GM12878 (cell line): ENCODE data around the gene WHAMM. TPM values are rescaled to one million over a fixed set of nuclear protein-coding genes. Genes with fewer than 3 reads are reported as not detected.

Experiments used
- ATAC-seq: fragments of 200-7000 bp; cut with Tn5 transposase; 3 replicates; pipeline ENCODE4 v1.9.1; 2020; ENCODE audit warnings: mild to moderate bottlenecking, moderate library complexity
- BruUV-seq: library from RNA; stranded (reverse); fragments of 400-500 nt; replicated peaks from 2 replicates; lab custom pipeline; 2021; lab: Mats Ljungman, UMichigan
- CTCF ChIA-PET: fragments of 300-600 bp; sonication (Branson Sonifier 250); formaldehyde crosslinking; extraction: SDS; loops from one replicate; lab custom pipeline; 2021; ENCODE audit warnings: inconsistent platforms; lab: Yijun Ruan, JAX
- POLR2A ChIA-PET: fragments of 350-600 bp; formaldehyde crosslinking; extraction: SDS; loops from one replicate; lab custom pipeline; 2021; ENCODE audit warnings: inconsistent platforms; lab: Charles Lee
- RAD21 ChIA-PET: fragments of 300-600 bp; sonication (Branson Sonifier 250); formaldehyde crosslinking; loops from one replicate; lab custom pipeline; 2023; ENCODE audit warnings: antibody characterized with exemption; ENCODE audit not compliant: unreplicated experiment; lab: Charles Lee
- SMC1A ChIA-PET: fragments of 300-600 bp; sonication (Branson Sonifier 250); formaldehyde crosslinking; loops from one replicate; lab custom pipeline; 2023; ENCODE audit not compliant: unreplicated experiment, uncharacterized antibody; lab: Charles Lee
- DNase-seq: peaks from one replicate; pipeline ENCODE4 v3.0.0-alpha.2; 2011; ENCODE audit warnings: low read depth, low spot score
- FAIRE-seq: peaks from 3 replicates; lab custom pipeline; 2011; peaks lifted over from hg19 to GRCh38; lab: Jason Lieb, UNC
- H2AFZ ChIP-seq: 2 replicates; pipeline ENCODE4 v1.6.0; 2011; ENCODE audit warnings: low read depth, low read length, control low read depth; ENCODE audit not compliant: control insufficient read depth
- H3K27ac ChIP-seq: 2 replicates; pipeline ENCODE4 v1.5.1; 2011; ENCODE audit warnings: control low read depth; ENCODE audit not compliant: control insufficient read depth, insufficient read depth
- H3K27me3 ChIP-seq, 2 experiments: replicated peaks in 1 of 2; 2 replicates each; pipeline versions ENCODE4 v1.6.0 to v1.6.1; 2011; ENCODE audit warnings: low read length in 1 of 2; ENCODE audit not compliant: control insufficient read depth in 2 of 2, insufficient read depth in 2 of 2
- H3K36me3 ChIP-seq, 2 experiments: 2 replicates each; pipeline ENCODE4 v1.5.1; 2011; ENCODE audit warnings: low read length in 1 of 2; ENCODE audit not compliant: control insufficient read depth in 2 of 2, insufficient read depth in 2 of 2
- H3K4me1 ChIP-seq: 2 replicates; pipeline ENCODE4 v1.6.1; 2011; ENCODE audit warnings: mild to moderate bottlenecking, low read length, moderate library complexity, mixed read lengths; ENCODE audit not compliant: control insufficient read depth, insufficient read depth
- H3K4me2 ChIP-seq: 2 replicates; pipeline ENCODE4 v1.6.0; 2011; ENCODE audit warnings: control low read depth; ENCODE audit not compliant: control insufficient read depth, insufficient read depth
- H3K4me3 ChIP-seq: fragments of 200-600 bp; sonication (generic); 2 replicates; pipeline ENCODE4 v1.5.1; 2016
- H3K79me2 ChIP-seq: 2 replicates; pipeline ENCODE4 v1.6.0; 2011; ENCODE audit warnings: low read length; ENCODE audit not compliant: control insufficient read depth, insufficient read depth
- H3K9ac ChIP-seq: 2 replicates; pipeline ENCODE4 v1.8.0; 2011; ENCODE audit warnings: low read length, control low read depth, mixed read lengths; ENCODE audit not compliant: control insufficient read depth, insufficient read depth
- H3K9me3 ChIP-seq: replicated peaks from 3 replicates; pipeline ENCODE4 v1.5.1; 2011; ENCODE audit warnings: mild to moderate bottlenecking, low read length; ENCODE audit not compliant: control insufficient read depth, insufficient read depth
- H4K20me1 ChIP-seq: 2 replicates; pipeline ENCODE4 v1.6.0; 2011; ENCODE audit not compliant: control insufficient read depth, insufficient read depth
- BMI1 ChIP-seq: fragments of 450-650 bp; IDR thresholded peaks from 2 replicates; pipeline ENCODE4 v1.6.1; 2016; ENCODE audit warnings: mild to moderate bottlenecking, moderate library complexity, borderline replicate concordance
- ESRRA ChIP-seq: IDR thresholded peaks from 2 replicates; pipeline ENCODE4 v1.6.1; 2012; ENCODE audit warnings: mild to moderate bottlenecking, low read length, improper control_type of control experiment
- SRF ChIP-seq, 2 experiments: IDR thresholded peaks; 2 replicates each; pipeline ENCODE4 v1.6.1; 2011; ENCODE audit warnings: low read depth in 2 of 2, low read length in 2 of 2, mild to moderate bottlenecking in 1 of 2, moderate library complexity in 1 of 2
- USF2 ChIP-seq: IDR thresholded peaks from 2 replicates; pipeline ENCODE4 v1.6.1; 2011; ENCODE audit warnings: low read depth, low read length, improper control_type of control experiment, borderline replicate concordance
- WGBS: methylation state at CpG from one replicate; pipeline ENCODE4 v1.1.6; 2016; ENCODE audit warnings: low lambda C conversion rate; ENCODE audit not compliant: insufficient replicate concordance, insufficient coverage; ENCODE audit errors: missing lambda C conversion rate; 5-methylcytosine and 5-hydroxymethylcytosine counted together
- in situ Hi-C: fragments of 300-500 bp; cut with MboI; formaldehyde crosslinking; loops from 9 replicates; pipeline ENCODE4 v1.14.3; 2018; ENCODE audit warnings: mixed read lengths
- intact Hi-C: fragments of 100-400 bp; cut with micrococcal nuclease; formaldehyde crosslinking; loops from one replicate; pipeline ENCODE4 v1.14.2; 2022; ENCODE audit not compliant: unreplicated experiment
- polyA plus RNA-seq, 11 experiments: library from polyadenylated mRNA; depleted of rRNA in 4 of 11; unstranded in 6 of 11; stranded (reverse) in 5 of 11; fragments of >200 nt; fragmentation: Nextera tagmentation in 4 of 11; fragmentation: Illumina TruSeq in 1 of 11; extraction: Ambion mirVana in 4 of 11; extraction: Trizol in 1 of 11; gene quantifications; 1 replicate in 1 of 11; 2 replicates in 10 of 11; pipeline versions ENCODE4 v1.2.1 to v1.2.3, GENCODE V29; 2011 to 2016; ENCODE audit warnings: inconsistent platforms in 2 of 11, missing spikeins in 2 of 11, low read depth in 1 of 11
- total RNA-seq, 4 experiments: library from RNA; depleted of rRNA in 3 of 4; stranded (reverse); fragments of >200 nt in 3 of 4; fragmentation: Illumina TruSeq in 1 of 4; extraction: Trizol in 1 of 4; gene quantifications; 2 replicates each; pipeline versions ENCODE4 v1.2.1 to v1.2.3, GENCODE V29; 2013 to 2021

Gene WHAMM
- total and polyA plus RNA-seq, 10 of the 15 experiments (the other 5 are each of a cell fraction or from before 2014, with no cell fraction given), result 0.87 to 6.7 (median 2.5) TPM

DNA sequence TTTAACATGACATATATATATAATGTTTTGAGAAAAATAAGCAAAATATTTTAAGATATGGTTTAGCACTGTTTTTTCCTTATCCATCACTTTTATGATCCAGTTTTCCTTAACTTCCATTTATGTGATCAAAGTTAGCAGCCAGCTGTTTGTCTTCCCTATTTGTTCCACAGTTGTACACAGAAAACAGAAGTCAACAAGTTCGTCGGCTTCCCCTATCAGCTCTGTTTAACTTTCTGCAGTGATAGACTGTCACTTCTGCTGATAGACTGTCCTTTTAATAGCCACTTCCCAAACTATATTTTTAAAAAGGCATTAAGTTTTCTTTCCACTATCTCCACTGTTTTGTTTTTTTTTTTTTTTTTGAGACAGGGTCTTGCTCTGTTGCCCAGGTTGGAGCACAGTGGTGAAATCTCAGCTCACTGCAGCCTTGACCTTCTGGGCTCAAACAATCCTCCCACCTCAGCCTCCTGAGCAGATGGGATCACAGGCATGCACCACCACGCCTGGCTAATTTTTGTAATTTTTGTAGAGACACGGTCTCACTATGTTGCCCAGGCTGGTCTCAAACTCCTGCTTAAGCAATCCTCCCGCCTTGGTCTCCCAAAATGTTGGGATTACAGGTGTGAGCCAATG is 10.8 kb upstream of the WHAMM start (continued):
- no peak for TF ChIP-seq USF2

DNA sequence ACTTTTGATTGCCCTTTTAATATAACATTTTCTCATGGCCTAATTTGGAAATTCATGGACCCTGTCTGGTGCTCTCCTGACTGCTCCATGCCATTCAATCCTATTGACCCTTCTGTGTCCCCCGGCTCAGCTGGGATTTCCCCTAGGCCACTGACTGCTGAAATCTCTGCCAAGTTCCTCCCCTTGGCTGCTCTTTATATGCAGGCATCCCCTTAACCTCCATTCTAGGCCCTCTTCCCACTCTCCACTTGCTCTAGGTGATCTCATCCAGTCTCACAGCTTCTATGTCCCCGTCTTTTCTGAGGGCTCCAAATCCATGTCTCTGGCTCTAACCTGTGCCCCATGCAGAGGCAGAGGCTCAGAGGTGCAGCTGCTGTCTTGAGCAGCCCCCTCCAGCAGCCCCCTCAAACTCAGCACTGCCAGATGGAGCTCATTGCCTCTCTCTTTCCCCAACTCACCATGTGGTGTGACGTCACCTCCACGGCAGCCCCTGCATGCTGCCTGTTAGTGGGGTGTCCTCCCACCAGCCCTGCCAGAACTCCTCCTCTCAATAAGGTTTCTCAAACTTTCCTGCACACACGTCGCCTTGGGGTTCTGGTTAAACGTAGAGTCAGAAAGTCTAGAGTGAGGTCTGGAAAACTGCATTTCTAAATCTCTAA is 10.1 kb upstream of the WHAMM start:
- no peak for ATAC-seq

More for the DNA sequence above, 10.1 kb upstream of the WHAMM start:
- intact Hi-C loops (no loop called here), in situ Hi-C loops (no loop called here)
- no peaks in the 10 kb centered on the region; the same call in none of the 2 replicates for H3K4me1 ChIP-seq
- H4K20me1 ChIP-seq, result no peaks in the 10 kb centered on the region
- H3K4me2 ChIP-seq, result no peak overlapping the region
- no peak overlapping the region for H3K27ac ChIP-seq
- ChIA-PET RAD21 (no interaction called here), CTCF (no interaction called here), SMC1A (no interaction called here), POLR2A (interaction anchor here (0.6 kb wide), 1 partner anchor 1839 kb away, joined by 5 read pairs; no protein-coding TSS in a partner anchor)
- no peak overlapping the region for H2AFZ ChIP-seq
- no peak overlapping the region for H3K9ac ChIP-seq
- no peak for FAIRE-seq
- TF ChIP-seq BMI1, result no peak
- no peak for TF ChIP-seq SRF (IDR thresholded peaks at IDR 0.05; ENCODE audit: low read depth in 2 of 2, low read length in 2 of 2)
- no peak for TF ChIP-seq ESRRA
- 43% methylated on average over 7 of the region's 7 CpGs for WGBS
- H3K79me2 ChIP-seq, result no peaks in the 10 kb centered on the region
- no peaks in the 10 kb centered on the region for H3K9me3 ChIP-seq
- H3K4me3 ChIP-seq, result no peak overlapping the region
- DNase-seq, result no peak
- H3K36me3 ChIP-seq, result no peaks in the 10 kb centered on the region
- no TSS peak for BruUV-seq
- H3K27me3 ChIP-seq, result peaks cover 0 to 6% of the 10 kb centered on the region in 2 experiments; a peak in 1 of 4 replicates
